ENCODE data around the gene TANK. TPM values are rescaled to one million over a fixed set of nuclear protein-coding genes. Genes with fewer than 3 reads are reported as not detected.

TANK gene
- total and polyA plus RNA-seq, 2 of the 13 experiments (the other 11 are each of a cell fraction or from before 2014, with no cell fraction given) = 66.9 to 96.1 TPM

DNA sequence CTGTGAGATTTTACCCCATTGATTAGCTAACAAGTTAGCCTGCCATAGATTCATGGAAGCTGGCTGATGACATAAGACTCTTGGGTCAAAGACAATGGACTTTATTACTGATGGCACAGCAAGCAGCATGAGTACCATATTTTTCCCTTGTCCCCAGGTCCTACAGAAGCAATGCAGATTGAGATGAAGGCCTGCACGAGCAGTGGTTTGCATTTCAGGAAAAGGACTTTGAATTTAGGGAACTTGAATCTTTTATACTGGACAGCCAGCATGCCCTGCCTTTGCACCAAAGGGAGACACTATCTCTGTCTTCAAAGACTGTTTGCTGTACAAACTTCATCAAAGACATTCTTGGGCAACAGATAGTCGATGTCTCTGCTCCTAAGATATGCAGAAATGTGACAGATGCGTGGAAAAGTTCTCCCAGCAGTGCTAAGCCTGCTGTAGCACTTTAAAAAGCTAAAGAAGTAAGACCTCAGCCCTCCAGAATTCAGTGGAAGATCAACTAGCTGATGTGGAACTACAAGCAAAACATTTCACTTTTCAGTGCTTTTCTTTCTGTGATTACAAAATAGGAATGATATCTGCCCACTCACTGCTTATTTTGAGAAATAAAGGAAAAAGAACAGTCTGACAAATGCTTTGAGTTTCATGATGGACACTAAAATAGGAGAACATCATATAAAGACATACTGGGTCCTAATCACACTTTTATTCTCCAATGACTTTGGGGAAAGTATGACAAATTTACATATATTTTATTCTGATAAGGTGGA lies 44.4 kb upstream of the TANK start (continued):
- TF ChIP-seq, protein P1, sequence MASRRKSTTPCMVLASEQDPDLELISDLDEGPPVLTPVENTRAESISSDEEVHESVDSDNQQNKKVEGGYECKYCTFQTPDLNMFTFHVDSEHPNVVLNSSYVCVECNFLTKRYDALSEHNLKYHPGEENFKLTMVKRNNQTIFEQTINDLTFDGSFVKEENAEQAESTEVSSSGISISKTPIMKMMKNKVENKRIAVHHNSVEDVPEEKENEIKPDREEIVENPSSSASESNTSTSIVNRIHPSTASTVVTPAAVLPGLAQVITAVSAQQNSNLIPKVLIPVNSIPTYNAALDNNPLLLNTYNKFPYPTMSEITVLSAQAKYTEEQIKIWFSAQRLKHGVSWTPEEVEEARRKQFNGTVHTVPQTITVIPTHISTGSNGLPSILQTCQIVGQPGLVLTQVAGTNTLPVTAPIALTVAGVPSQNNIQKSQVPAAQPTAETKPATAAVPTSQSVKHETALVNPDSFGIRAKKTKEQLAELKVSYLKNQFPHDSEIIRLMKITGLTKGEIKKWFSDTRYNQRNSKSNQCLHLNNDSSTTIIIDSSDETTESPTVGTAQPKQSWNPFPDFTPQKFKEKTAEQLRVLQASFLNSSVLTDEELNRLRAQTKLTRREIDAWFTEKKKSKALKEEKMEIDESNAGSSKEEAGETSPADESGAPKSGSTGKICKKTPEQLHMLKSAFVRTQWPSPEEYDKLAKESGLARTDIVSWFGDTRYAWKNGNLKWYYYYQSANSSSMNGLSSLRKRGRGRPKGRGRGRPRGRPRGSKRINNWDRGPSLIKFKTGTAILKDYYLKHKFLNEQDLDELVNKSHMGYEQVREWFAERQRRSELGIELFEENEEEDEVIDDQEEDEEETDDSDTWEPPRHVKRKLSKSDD (CRISPR knock-in tag; IDR thresholded peaks at IDR 0.05; ENCODE audit: low read depth) = 0 out of 2 replicates have a peak, but pooled peaks have one; percentile 37
- TF ChIP-seq GMEB2 (CRISPR knock-in tag; IDR thresholded peaks at IDR 0.05; ENCODE audit: low read depth) = no peak
- no peak for TF ChIP-seq HNRNPUL1 (IDR thresholded peaks at IDR 0.05; ENCODE audit: low read depth, low read length)
- TF ChIP-seq, protein P2, sequence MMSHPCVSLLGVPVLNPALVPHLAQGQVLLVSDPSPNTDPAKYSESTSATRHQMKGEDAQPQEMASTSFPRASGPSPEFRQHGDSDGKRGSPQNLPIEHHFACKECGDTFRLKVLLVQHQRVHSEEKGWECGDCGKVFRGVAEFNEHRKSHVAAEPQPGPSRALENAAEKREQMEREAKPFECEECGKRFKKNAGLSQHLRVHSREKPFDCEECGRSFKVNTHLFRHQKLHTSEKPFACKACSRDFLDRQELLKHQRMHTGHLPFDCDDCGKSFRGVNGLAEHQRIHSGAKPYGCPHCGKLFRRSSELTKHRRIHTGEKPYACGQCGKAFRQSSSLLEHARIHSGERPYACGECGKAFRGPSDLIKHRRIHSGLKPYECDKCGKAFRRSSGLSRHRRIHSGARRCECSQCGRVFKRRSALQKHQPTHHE (CRISPR knock-in tag; IDR thresholded peaks at IDR 0.05; ENCODE audit: borderline replicate concordance) = no peak
- TF ChIP-seq GATAD2A (CRISPR knock-in tag; IDR thresholded peaks at IDR 0.05) = peak; percentile 77
- TF ChIP-seq, protein P3, sequence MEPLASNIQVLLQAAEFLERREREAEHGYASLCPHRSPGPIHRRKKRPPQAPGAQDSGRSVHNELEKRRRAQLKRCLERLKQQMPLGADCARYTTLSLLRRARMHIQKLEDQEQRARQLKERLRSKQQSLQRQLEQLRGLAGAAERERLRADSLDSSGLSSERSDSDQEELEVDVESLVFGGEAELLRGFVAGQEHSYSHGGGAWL (CRISPR knock-in tag; IDR thresholded peaks at IDR 0.05) = no peak
- no peak for TF ChIP-seq NRL (CRISPR knock-in tag; IDR thresholded peaks at IDR 0.05; ENCODE audit: borderline replicate concordance)
- no peak for TF ChIP-seq ZNF136 (CRISPR knock-in tag; IDR thresholded peaks at IDR 0.05; ENCODE audit: low read depth)
- TF ChIP-seq PREB (CRISPR knock-in tag; IDR thresholded peaks at IDR 0.05) = no peak
- TF ChIP-seq KDM3A (CRISPR knock-in tag; IDR thresholded peaks at IDR 0.05; ENCODE audit: low read depth) = no peak
- TF ChIP-seq TOE1 (CRISPR knock-in tag; IDR thresholded peaks at IDR 0.05) = no peak; the same call in 1 of the 2 replicates
- TF ChIP-seq NCOA2 (CRISPR knock-in tag; IDR thresholded peaks at IDR 0.05) = peak; percentile 95
- TF ChIP-seq ZMYM3 (CRISPR knock-in tag; IDR thresholded peaks at IDR 0.05) = no peak
- TF ChIP-seq ZNF207 (IDR thresholded peaks at IDR 0.05; ENCODE audit: borderline replicate concordance) = no peak
- no peak for TF ChIP-seq THYN1 (CRISPR knock-in tag; IDR thresholded peaks at IDR 0.05; ENCODE audit: borderline replicate concordance, low read depth)
- TF ChIP-seq, protein P4, sequence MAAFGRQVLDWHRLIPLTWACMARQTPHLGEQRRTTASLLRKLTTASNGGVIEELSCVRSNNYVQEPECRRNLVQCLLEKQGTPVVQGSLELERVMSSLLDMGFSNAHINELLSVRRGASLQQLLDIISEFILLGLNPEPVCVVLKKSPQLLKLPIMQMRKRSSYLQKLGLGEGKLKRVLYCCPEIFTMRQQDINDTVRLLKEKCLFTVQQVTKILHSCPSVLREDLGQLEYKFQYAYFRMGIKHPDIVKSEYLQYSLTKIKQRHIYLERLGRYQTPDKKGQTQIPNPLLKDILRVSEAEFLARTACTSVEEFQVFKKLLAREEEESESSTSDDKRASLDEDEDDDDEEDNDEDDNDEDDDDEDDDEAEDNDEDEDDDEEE (CRISPR knock-in tag; IDR thresholded peaks at IDR 0.05) = no peak
- no peak for TF ChIP-seq NPAS2 (CRISPR knock-in tag; IDR thresholded peaks at IDR 0.05; ENCODE audit: borderline replicate concordance)
- TF ChIP-seq TAF1 (CRISPR knock-in tag; IDR thresholded peaks at IDR 0.05) = peak; percentile 39; the same call in 1 of the 2 replicates
- TF ChIP-seq SMARCE1 (IDR thresholded peaks at IDR 0.05; ENCODE audit: borderline replicate concordance) = no peak

Data from HepG2 (cell line).